GM19452 (cell line): ENCODE measurements around the gene CLK2.
"Not testable (repeated sequence)": the region's sequence is repeated elsewhere in the genome, so short reads cannot be mapped to it uniquely, and the experiment has no call there.

Experiments used
- ATAC-seq: cut with Tn5 transposase; IDR thresholded peaks from one replicate; pipeline ENCODE4 v1.9.1; 2021; ENCODE audit not compliant: unreplicated experiment

Gene CLK2

GRCh38 chr1:155268630-155269029 is 4.7 kb downstream of the CLK2 start:
- no peak for ATAC-seq

- ATAC-seq, result no peak
Observed at GRCh38 chr1:155267373-155267772, 5.9 kb downstream of the CLK2 start.

- ATAC-seq, result no peak
Observed at GRCh38 chr1:155266553-155266952, 6.8 kb downstream of the CLK2 start.

- no peak for ATAC-seq
Observed at GRCh38 chr1:155263067-155263466, 10.2 kb downstream of the CLK2 start.

GRCh38 chr1:155261852-155262673 is 11.2 kb downstream of the CLK2 start, which contains the start of gene SCAMP3:
Gene SCAMP3 (minus strand): TSS chr1:155262360. CDS start chr1:155262151, 209 bp downstream.
- peak; percentile 88 for ATAC-seq

GRCh38 chr1:155261493-155261851 is 11.8 kb downstream of the CLK2 start:
- peak; percentile 3 for ATAC-seq

GRCh38 chr1:155260276-155260675 is 13.0 kb downstream of the CLK2 start:
- no peak for ATAC-seq

- no peak for ATAC-seq
Observed at GRCh38 chr1:155256058-155256852, 17.0 kb downstream of the CLK2 start.

GRCh38 chr1:155255243-155256007 is 17.9 kb downstream of the CLK2 start, which contains the start of gene ENTREP3:
Gene ENTREP3 (minus strand): TSS chr1:155255483. CDS start chr1:155254877, 606 bp downstream.
- no peak for ATAC-seq

GRCh38 chr1:155254714-155255242 is 18.5 kb downstream of the CLK2 start:
- ATAC-seq, result no peak

- no peak for ATAC-seq
Observed at GRCh38 chr1:155254228-155254713, 19.0 kb downstream of the CLK2 start.

GRCh38 chr1:155253797-155254196 is 19.5 kb downstream of the CLK2 start:
- ATAC-seq, result no peak

GRCh38 chr1:155253208-155253607 is 20.1 kb downstream of the CLK2 start:
- ATAC-seq, result no peak

GRCh38 chr1:155251566-155251965 is 21.7 kb downstream of the CLK2 start:
- no peak for ATAC-seq

GRCh38 chr1:155250633-155251449 is 22.5 kb downstream of the CLK2 start:
- peak; percentile 80 for ATAC-seq

- peak; percentile 13 for ATAC-seq
Observed at GRCh38 chr1:155250246-155250632, 23.1 kb downstream of the CLK2 start.

- ATAC-seq, result no peak
Observed at GRCh38 chr1:155247667-155248553, 25.4 kb downstream of the CLK2 start.

- not testable (repeated sequence) for ATAC-seq
Observed at GRCh38 chr1:155246796-155247195, 26.5 kb downstream of the CLK2 start.

GRCh38 chr1:155245163-155245524 is 28.2 kb downstream of the CLK2 start:
- no peak for ATAC-seq
